ENCODE data around the gene FRRS1.

Gene FRRS1, protein sequence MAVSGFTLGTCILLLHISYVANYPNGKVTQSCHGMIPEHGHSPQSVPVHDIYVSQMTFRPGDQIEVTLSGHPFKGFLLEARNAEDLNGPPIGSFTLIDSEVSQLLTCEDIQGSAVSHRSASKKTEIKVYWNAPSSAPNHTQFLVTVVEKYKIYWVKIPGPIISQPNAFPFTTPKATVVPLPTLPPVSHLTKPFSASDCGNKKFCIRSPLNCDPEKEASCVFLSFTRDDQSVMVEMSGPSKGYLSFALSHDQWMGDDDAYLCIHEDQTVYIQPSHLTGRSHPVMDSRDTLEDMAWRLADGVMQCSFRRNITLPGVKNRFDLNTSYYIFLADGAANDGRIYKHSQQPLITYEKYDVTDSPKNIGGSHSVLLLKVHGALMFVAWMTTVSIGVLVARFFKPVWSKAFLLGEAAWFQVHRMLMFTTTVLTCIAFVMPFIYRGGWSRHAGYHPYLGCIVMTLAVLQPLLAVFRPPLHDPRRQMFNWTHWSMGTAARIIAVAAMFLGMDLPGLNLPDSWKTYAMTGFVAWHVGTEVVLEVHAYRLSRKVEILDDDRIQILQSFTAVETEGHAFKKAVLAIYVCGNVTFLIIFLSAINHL

DNA sequence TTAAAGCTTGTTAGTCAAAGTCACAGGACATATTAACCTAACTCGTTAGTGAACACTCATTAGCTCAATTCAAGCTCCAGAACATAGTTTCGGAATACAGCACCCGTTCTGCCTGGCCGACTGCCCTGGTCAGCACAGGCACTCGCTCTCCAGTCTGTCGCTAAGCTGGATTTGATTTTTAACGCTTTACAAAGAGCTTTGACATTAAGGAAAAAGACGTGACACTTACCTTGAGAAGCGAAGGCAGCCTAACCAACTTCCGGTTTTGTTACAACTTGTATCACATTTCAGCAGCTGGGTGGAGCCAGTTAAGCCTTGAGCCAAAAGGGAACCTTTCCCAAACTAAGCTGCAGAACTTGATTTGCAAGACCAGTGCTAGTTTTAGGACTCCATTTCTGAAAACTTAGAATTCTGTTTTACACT is at the start of gene FRRS1:
TSS of gene FRRS1 (minus strand) at position 258 of the 423 bp plus-strand sequence. CDS start 17,867 bp downstream, outside the sequence.
- DNase-seq: peak; percentile 88 to 90

DNA sequence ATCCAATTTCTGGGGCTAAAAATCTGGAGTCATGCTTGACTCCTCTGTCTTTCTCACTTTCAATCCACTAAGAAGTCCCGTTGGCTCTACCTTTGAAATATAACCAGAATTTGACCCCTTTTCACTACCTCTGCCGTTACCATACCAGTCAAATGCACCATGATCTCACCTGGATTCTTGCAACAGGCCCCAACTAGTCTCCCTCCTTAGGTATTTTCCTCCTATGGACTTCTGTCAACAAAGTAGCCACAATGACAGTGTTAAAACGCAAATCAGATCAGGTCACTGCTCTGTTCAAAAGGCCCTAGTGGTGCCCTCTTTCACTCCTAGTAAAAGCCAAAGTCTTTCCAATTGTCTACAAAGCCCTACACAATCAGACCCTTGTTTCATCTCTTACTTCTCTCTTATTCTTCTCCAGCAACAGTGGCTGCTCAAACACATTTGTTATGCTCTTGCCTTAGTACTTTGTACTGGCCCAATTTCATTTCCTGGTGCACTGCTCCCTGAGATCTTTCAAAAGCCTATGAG is 48.0 kb upstream of the FRRS1 start:
- no peak for DNase-seq

DNA sequence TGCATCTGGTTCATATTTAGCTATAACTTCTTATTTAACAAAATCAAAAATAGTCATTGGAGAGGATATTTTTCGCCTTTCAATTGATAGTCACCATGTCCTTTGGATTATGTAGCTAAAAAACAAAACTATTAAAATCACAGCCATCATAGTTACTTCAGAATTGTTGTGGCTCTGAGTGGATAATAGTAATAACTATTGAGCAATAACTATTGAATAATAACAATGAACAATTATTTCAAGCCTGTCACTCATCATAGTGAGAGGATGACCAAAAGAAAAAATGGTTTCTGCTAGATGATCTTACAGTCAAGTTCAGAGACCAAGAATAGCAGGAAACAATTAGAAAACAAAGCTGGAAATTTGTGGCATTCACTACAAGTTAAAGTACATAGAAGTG is 45.3 kb upstream of the FRRS1 start:
- no peak for DNase-seq

DNA sequence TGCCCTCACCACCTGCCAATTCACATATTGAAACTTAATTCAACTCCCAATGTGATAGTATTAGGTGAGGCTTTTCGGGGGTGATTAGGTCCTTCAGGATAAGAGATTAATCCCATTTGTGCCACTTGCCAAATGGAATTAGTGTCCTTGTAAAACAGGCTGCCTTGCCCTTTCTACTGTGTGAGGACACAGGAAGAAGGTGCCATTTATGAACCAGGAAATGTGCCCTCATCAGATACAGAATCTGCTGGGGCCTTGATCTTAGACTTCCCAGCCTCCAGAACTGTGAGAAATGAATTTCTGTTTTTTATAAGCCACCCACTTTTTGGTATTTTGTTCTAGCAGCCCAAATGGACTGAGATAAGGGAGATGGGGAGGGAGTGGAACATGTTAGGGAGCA is 44.6 kb upstream of the FRRS1 start:
- no peak for DNase-seq

DNA sequence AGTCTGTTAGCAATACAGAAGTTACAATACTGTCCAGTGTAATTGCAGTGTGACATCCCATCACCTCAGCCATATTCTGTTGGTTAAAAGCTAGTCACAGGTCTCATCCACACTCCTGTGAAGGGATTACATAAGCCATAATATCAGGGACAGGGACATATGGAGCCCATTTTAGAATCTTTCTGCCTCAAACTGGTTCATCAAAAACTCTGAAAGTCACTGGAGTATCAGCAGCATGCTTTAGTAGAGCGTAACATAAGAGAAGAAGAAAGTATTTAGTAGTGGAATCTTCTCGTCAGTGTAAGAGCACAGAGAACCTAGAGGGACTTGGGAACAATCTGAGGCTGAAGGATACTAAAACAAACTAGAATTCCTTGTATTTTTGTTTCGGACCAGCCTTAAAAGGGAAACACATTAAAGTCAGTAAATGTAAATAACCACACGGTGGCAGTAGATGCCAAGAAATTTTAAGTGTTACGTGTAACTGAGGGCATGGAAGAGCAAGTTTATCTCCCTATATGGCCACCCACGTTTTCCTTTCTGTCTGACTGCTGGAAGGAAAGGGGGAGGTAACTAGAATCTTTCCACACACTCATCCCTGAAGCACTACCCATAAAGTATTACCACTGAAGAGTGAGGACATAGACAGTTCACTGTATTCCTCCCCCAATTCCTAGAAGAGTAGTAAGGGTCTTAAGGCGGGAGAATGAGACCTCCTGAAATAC is 42.1 kb upstream of the FRRS1 start:
- DNase-seq: peak; percentile 77 to 85

DNA sequence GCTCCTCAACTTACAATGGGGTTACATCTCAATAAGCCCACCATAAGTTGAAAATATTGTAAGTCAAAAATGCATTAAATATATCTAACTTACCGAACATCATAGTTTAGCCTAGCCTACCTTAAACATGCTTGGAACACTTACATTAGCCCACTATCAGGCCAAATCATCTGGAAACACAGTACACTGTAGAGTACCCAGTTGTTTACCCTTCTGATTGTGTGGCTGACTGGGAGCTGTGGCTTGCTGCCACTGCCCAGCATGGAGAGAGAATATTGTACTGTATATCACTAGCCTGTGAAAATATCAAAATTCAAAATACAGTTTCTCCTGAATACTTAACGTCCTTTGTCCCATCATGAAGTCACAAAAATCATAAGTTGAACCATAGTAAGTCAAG is 40.4 kb upstream of the FRRS1 start:
- DNase-seq: no peak

DNA sequence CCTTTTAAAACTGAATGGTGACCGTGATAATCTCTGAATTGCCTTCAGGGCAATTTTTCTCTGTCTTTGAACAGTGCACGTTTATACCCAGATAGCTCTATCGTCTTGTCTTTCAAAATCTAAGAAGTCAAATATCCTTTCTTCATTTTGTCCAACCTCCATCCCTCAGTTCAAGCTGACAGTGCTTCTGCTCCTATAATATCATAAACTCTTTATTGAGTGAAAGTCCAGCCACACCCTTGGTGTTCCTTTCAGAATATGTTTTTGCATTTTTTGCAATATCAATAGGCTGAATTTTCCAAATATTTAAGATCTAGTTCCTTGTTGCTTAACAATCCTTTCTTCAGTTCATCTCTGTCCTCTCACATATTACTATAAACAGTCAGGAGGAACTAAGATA is 35.1 kb upstream of the FRRS1 start:
- no peak for DNase-seq

DNA sequence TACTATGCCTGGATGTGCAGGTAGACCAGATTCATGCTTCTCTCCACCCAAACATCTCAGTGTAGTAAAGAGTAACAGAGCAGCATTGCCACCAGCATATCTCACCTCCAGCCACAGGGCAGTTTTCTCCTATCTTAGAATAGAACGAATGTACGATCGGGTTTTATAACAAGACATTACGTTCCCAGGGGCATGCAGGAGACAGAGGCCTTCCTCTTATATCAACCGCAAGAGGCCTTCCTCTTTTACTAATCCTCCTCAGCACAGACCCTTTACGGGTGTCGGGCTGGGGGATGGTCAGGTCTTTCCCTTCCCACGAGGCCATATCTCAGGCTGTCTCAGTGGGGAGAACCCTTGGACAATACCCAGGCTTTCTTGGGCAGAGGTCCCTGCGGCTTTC is 27.4 kb upstream of the FRRS1 start:
- DNase-seq: peak; percentile 31 to 37

DNA sequence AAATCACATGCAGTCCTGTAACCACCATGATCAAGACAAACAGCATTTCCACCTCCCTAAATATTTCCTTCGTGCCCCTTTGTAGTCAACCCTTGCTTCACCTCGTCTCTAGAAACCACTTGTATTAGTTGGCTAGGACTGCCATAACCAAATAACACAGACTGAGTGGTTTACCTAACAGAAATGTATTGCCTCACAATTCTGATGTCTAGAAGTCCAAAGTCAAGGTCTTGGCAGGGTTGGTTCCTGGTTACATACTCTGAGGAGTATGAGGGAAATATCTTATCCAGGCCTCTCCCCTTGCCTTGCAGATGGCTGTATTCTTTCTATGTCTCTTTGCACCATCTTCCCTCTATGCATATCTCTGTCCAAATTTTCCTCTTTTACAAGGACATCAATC is 23.3 kb upstream of the FRRS1 start:
- DNase-seq: no peak

DNA sequence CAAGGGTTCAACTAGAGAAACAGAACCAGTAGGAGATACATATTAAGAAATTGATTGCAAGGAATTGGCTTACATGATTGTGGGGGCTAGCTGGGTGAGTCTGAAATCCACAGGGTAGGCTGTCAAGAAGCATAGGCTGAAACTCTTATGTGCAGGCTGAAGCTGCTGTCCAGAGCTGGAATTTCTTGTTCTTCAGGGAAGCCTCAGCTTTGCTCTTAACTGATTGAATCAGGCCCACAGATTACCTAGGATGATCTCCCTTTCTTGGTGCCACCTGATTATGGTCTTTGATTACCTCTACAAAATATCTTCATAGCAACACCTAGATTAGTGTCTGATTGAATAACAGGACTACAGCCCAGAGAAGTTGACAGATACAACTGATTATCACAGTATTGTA is 22.5 kb upstream of the FRRS1 start:
- no peak for DNase-seq

DNA sequence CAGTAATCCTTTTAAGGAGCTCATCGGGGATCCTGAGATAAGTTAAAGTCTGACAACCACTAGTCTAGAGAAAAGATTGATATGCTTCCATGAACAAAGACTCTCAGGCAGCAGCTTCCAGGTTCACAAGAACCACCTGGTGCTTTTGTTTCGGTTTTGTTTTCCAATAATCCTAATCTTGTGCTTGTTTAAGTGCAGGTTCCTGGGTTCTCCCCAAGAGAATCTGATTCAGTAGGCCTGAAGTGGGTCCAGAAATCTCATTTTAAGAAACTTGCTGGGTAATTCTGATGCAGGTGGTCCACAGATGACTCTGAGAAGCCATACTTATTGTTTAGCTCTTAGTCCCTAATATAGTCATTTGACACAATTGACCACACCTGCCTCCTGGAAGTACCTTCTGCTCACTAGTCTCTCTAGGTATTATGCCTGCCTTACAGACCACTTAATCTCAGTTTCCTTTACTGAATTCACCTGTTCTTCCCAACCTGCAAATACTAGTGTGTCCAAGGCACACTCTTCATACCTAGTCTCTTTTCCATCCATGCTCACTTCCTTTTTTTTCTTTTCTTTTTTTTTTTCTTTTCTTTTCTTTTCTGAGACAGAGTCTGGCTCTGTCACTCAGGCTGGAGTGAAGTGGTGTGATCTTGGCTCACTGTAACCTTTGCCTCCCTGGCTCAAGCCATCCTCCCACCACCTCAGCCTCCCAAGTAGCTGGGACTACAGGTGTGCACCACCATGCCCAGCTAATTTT is 20.5 kb upstream of the FRRS1 start:
- no peak for DNase-seq

DNA sequence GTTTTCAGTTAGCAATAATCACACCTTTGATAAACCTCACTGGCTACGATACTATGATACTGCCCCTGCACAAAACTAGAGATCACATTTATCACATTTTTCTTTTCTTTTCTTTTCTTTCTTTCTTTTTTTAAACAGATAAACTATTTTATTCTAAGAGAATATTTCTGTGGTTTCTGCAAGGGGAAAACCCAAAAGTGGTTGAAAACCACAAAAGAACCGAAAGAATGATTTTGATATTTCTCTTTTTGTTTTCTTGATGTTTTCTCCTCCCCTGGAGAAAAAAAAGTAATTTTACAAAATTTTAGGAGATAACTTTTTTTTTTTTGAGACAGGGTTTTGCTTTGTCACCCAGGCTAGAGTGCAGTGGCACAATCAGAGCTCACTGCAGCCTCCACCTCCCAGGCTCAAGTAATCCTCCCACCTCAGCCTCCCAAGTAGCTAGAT is 18.4 kb upstream of the FRRS1 start:
- DNase-seq: no peak

DNA sequence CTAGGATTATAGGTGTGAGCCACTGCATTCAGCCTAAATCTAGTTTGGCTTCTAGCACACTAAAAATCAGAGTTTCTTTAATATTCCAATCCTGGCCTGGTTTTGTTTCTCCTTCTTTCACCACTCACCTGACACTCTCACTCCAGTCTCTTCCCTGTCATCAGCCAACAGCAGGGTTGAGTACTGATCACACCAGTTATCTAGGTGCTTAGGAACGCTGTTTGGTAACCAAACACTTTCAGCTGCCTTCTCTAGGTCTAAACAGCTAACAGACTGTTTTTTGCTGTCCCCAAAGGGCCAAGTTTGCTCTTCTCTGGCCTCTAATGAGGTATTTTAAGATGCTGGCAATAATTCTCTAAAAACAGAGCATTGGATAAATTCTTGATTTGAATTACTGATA is 17.7 kb upstream of the FRRS1 start:
- DNase-seq: no peak

DNA sequence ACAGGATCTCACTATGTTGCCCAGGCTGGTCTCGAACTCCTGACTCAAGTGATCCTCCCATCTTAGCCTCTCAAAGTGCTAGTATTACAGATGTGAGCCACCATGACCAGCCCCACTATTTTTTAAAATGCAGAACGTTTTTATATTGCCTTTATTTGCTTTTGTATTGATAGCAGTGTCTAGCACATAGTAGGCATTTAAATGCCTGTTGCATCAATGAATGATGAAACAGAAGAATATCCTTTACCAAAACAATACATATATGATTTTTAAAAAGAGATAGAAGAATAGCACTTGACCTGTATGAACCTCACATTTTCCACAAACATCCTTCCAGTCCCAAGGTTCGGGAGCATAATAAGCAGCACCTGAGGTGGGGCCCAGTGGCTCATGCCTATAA is 16.5 kb upstream of the FRRS1 start:
- DNase-seq: no peak

DNA sequence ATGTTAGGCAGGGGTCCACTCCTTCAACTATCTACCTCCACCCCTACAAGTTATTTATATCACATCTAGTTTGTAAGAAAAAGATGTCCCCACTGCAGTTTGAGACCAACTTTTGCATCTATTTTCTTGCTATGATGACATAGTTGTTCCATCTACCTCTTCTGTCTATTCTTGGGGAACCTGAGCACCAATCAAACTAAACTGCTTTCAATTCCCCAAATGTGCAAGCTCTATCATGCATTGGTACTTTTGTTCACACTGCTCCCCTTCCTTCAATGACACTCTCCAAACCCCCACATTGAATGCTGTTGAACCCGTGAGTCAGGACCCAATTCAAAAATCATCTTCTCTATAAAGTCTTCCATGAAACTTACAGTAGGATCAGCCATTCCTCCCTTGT is 16.0 kb upstream of the FRRS1 start:
- no peak for DNase-seq

DNA sequence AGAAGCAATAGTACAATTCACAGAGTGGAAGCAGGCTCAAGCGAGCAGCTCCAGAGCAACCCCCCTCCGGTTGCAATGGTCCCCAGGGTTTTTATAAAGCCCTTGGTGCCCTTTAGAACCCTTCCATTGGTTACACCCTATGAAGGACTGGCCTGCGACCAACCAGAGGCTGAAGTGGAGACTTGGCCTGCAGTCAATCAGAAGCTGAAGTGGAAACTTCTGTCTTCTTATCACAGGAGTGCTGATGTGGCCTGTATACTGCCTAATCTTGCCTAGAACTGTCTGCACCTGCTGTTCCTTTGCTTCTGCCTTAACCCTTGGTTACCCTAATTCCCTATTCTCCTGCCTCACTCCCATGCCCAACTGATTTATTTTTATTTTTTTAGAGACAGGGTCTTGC is 15.4 kb upstream of the FRRS1 start:
- no peak for DNase-seq

DNA sequence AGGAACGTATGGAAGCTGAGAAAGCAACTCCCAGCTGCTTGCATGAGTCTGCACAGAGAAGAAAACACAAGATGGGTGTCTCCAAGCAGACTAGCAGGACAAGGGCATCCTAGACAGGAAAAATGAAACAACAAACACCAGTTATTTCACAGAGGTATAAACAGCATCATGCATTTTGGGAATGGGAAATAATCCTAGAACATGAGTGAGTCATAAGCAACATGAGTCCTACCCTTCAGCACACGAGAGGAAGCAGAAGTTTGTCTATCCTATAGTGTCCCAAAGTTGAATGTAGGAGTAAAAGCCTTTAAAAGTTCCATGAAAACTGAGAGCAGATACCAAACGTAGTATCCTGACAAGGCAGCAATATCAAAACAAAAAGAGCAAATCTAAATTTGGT is 11.3 kb upstream of the FRRS1 start:
- no peak for DNase-seq

DNA sequence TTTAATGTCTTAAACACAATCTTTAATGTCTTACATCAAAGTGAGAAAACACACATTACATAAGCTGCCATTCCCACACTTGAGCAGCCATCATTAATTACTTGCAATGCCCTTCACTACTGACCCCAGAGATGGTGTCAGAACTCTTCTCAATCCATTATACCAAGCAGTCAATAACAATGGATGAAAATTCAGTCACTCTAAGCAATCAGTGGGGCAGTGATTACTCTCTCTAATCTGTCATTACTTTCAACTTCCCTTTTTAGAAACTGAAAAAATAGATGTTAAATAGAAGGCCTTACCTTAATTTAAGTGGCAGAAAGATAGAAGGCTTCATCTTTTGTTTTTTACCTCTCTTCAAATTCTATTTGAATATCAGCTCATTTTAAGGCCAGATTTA is 9.7 kb upstream of the FRRS1 start:
- DNase-seq: no peak

DNA sequence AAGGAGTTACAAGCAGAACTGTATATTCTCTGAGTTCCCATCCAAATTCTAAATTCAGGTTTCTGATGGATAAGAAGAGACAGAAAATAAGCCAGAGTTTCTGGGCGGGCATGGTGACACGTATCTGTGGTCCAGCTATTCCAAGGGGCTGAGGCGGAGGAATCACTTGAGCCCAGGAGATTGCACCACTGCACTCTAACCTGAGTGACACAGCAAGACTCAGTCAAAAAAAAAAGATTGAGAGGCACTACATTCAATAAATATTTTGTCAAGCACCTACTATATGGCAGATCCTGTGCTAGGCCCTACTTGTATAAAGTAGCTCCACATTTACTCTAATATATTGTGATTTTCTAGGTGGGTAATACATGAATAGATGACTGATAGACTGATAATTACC is 6.4 kb upstream of the FRRS1 start:
- no peak for DNase-seq

DNA sequence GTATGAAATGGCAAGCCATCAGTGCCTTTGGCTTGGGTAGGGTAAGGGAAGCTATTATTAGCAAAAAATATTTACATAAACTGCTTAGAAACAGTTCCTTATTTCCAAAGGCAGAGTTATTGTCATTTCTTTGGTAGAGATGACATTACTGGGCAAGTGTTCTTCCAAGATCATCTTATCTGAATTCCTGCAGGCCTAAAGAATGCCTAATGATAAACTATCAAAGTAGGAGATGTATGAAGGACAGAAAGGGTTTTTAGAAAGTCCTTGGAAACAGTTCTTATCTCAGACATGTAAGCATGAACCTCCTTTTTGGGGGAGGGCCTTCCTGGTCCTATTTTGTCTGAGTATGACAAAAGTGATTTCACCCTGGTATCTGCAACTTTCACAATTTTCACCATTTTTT is 5.1 kb upstream of the FRRS1 start:
- no peak for DNase-seq

DNA sequence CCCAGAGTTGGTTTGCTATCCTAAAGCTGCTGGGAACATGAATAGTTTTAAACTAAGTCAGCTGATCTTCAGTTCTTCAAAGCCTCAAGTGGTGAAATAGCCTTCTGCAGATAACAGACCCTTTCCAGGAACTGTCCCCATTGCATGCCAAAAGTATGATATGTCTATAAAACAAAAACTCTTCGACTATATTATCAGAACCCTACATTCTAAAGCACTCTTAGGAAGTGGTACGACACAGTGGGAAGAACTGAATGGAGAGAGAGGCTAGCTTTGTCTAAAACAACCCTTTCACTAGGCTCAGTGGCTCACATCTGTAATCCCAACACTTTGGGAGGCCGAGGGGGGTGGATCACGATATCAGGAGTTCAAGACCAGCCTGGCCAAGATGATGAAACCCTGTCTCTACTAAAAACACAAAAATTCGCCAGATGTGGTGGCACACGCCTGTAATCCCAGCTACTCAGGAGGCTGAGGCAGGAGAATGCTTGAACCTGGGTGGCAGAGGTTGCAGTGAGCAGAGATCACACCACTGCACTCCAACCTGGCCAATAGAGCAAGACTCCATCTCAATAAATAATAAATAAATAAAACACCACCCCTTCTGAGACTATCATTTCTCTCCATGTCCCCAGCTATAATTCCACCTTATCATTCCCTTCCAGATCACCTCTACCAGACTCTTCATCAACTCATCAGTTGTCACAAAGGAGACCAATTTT is 2.2 kb upstream of the FRRS1 start:
- no peak for DNase-seq

DNA sequence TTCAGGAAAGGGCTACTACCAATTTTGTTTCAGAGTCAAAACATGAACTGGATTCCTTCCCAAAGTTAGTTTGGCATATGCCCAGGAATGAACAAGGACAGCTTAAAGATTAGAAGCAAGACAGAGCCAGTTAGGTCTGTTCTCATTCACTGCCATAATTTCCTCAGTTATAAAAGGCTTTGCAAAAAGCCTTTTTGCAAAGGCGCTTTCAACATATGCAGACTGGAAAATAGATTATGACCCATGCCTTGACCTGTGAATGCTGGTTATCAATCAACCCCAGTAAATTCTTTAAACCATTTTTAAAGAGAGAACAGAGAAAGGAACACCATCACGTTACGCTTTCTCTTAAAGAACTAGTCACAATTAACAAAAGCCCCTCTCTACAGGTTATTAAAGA is 1.7 kb upstream of the FRRS1 start:
- DNase-seq: no peak
